Stimulated activated CD4-positive, alpha-beta T cell treated with anti-CD3 and anti-CD28 coated beads, Interleukin-15, amount 100 ng/mL, for 24 hours (primary cell): ENCODE results near the gene ZBTB24.
A peak's percentile ranks its signal among the peaks of the same experiment; 100 is the strongest.

Source experiments
- DNase-seq: peaks from one replicate; pipeline ENCODE4 v3.0.0-alpha.2; 2020

The ZBTB24 gene

GRCh38 chr6:109449064-109449794 lies 33.8 kb downstream of the ZBTB24 start:
- no peak for DNase-seq

- DNase-seq = no peak
Observed at GRCh38 chr6:109448615-109449014, 34.4 kb downstream of the ZBTB24 start.

- DNase-seq = no peak
Observed at GRCh38 chr6:109447878-109448555, 35.0 kb downstream of the ZBTB24 start.

- no peak for DNase-seq
Observed at GRCh38 chr6:109447087-109447486, 35.9 kb downstream of the ZBTB24 start.

- no peak for DNase-seq
Observed at GRCh38 chr6:109446541-109446940, 36.5 kb downstream of the ZBTB24 start.

GRCh38 chr6:109446072-109446471 lies 36.9 kb downstream of the ZBTB24 start:
- no peak for DNase-seq

GRCh38 chr6:109445382-109445781 lies 37.6 kb downstream of the ZBTB24 start:
- no peak for DNase-seq

- DNase-seq = no peak
Observed at GRCh38 chr6:109443425-109443950, 39.5 kb downstream of the ZBTB24 start.

- DNase-seq = no peak
Observed at GRCh38 chr6:109442393-109442924, 40.6 kb downstream of the ZBTB24 start.

GRCh38 chr6:109441069-109441816 lies 41.8 kb downstream of the ZBTB24 start:
- peak; percentile 62 for DNase-seq

GRCh38 chr6:109440331-109441068 lies 42.5 kb downstream of the ZBTB24 start, which contains the start of the genes PPIL6 and SMPD2:
PPIL6 (minus strand) TSS chr6:109440628; CDS start chr6:109440590, 38 bp downstream.
SMPD2 (plus strand) TSS chr6:109440724; CDS start chr6:109441122, 398 bp downstream.
- peak; percentile 82 for DNase-seq

- no peak for DNase-seq
Observed at GRCh38 chr6:109436041-109436440, 47.0 kb downstream of the ZBTB24 start.

- no peak for DNase-seq
Observed at GRCh38 chr6:109434456-109434855, 48.6 kb downstream of the ZBTB24 start.

GRCh38 chr6:109429496-109429895 lies 53.5 kb downstream of the ZBTB24 start:
- DNase-seq = no peak

GRCh38 chr6:109428889-109429477 lies 54.0 kb downstream of the ZBTB24 start:
- no peak for DNase-seq

GRCh38 chr6:109424946-109425345 lies 58.1 kb downstream of the ZBTB24 start:
- DNase-seq = no peak

- DNase-seq = no peak
Observed at GRCh38 chr6:109421184-109421583, 61.8 kb downstream of the ZBTB24 start.

GRCh38 chr6:109420751-109421150 lies 62.3 kb downstream of the ZBTB24 start:
- no peak for DNase-seq

- DNase-seq = no peak
Observed at GRCh38 chr6:109417646-109418045, 65.4 kb downstream of the ZBTB24 start.
